CD4-positive, CD25-positive, alpha-beta regulatory T cell (primary cell): ENCODE data around the gene KCNT1. TPM values are rescaled to one million over a fixed set of nuclear protein-coding genes. Genes with fewer than 3 reads are reported as not detected.

Source experiments
- ATAC-seq, 2 donors: fragments of 150-1000 bp; cut with Tn5 transposase; one replicate each; pipeline ENCODE4 v1.10.0; 2021; ENCODE audit warnings: low read depth in 2 of 2, moderate number of reproducible peaks in 2 of 2, moderate library complexity in 1 of 2
- DNase-seq, 3 donors: peaks; one replicate each; pipeline versions ENCODE4 v3.0.0 to v3.0.0-alpha.2; 2012 to 2022; ENCODE audit warnings: mixed read lengths in 1 of 3
- H3K27ac ChIP-seq: one replicate; pipeline ENCODE4 v1.7.0; 2013; ENCODE audit warnings: mild to moderate bottlenecking, low read length; ENCODE audit not compliant: insufficient read depth, poor library complexity, severe bottlenecking
- H3K27me3 ChIP-seq: one replicate; pipeline ENCODE4 v1.7.0; 2013; ENCODE audit warnings: low read length; ENCODE audit not compliant: control insufficient read depth, insufficient read depth
- H3K36me3 ChIP-seq: one replicate; pipeline ENCODE4 v1.7.0; 2013; ENCODE audit warnings: mild to moderate bottlenecking, low read length, moderate library complexity; ENCODE audit not compliant: control insufficient read depth, insufficient read depth
- H3K4me1 ChIP-seq: 2 replicates; pipeline ENCODE4 v1.7.0; 2013; ENCODE audit warnings: mild to moderate bottlenecking, low read length; ENCODE audit not compliant: insufficient read depth, control insufficient read depth, poor library complexity, severe bottlenecking
- H3K4me3 ChIP-seq: one replicate; pipeline ENCODE4 v1.7.0; 2013; ENCODE audit warnings: low read depth, mild to moderate bottlenecking, low read length, moderate library complexity
- H3K9me3 ChIP-seq, 2 experiments: 1 replicate in 1 of 2; 2 replicates in 1 of 2; pipeline ENCODE4 v1.7.0; 2013; ENCODE audit warnings: low read length in 2 of 2, mild to moderate bottlenecking in 1 of 2, moderate library complexity in 1 of 2; ENCODE audit not compliant: control insufficient read depth in 2 of 2
- H3K27ac Mint-ChIP-seq, 3 donors: one replicate each; pipeline ENCODE4 v1.8.0; 2020 to 2022; ENCODE audit warnings: mild to moderate bottlenecking in 3 of 3, mixed read lengths in 3 of 3, moderate library complexity in 2 of 3
- H3K27me3 Mint-ChIP-seq: one replicate; pipeline ENCODE4 v1.8.0; 2022; ENCODE audit warnings: mild to moderate bottlenecking, mixed read lengths
- H3K36me3 Mint-ChIP-seq: one replicate; pipeline ENCODE4 v1.8.0; 2020; ENCODE audit warnings: mixed read lengths
- H3K4me1 Mint-ChIP-seq, 4 donors: one replicate each; pipeline ENCODE4 v1.8.0; 2020 to 2022; ENCODE audit warnings: mixed read lengths in 4 of 4, mild to moderate bottlenecking in 1 of 4
- H3K4me3 Mint-ChIP-seq, 4 donors: one replicate each; pipeline ENCODE4 v1.8.0; 2020 to 2022; ENCODE audit warnings: mild to moderate bottlenecking in 4 of 4, mixed read lengths in 4 of 4, moderate library complexity in 3 of 4
- H3K9me3 Mint-ChIP-seq, 7 donors: one replicate each; pipeline ENCODE4 v1.8.0; 2020 to 2022; ENCODE audit warnings: mixed read lengths in 7 of 7, mild to moderate bottlenecking in 3 of 7, moderate library complexity in 2 of 7
- polyA plus RNA-seq, 4 donors: library from polyadenylated mRNA; unstranded; fragments of 300-500 nt; fragmentation: Illumina TruSeq; gene quantifications; one replicate each; pipeline ENCODE4 v1.2.3, GENCODE V29; 2021
- total RNA-seq: library from RNA; stranded (reverse); gene quantifications from one replicate; pipeline ENCODE4 v1.2.3, GENCODE V29; 2022

The KCNT1 gene
- total and polyA plus RNA-seq, 5 donors from 2014 or later, result not detected

- Mint-ChIP-seq H3K4me1 (no peaks in the 10 kb centered on the region), H3K27me3 (peaks cover 10% of the 10 kb centered on the region), H3K9me3 (peaks cover 0 to 1% (median 0%) of the 10 kb centered on the region in 7 donors), H3K4me3 (no peak overlapping the region), H3K27ac (no peak overlapping the region), H3K36me3 (no peaks in the 10 kb centered on the region)
- Histone ChIP-seq H3K4me1 (no peaks in the 10 kb centered on the region), H3K4me3 (no peak overlapping the region), H3K36me3 (no peaks in the 10 kb centered on the region), H3K27ac (no peak overlapping the region), H3K27me3 (no peaks in the 10 kb centered on the region), H3K9me3 (no peaks in the 10 kb centered on the region)
- DNase-seq, result no peak
- no peak for ATAC-seq
These were observed 39.6 kb downstream of the KCNT1 start for GRCh38 chr9:135741276-135742219.

- H3K36me3 Mint-ChIP-seq, result no peaks in the 10 kb centered on the region
- no peaks in the 10 kb centered on the region for H3K27me3 ChIP-seq
- no peaks in the 10 kb centered on the region for H3K9me3 ChIP-seq
- H3K27ac Mint-ChIP-seq, result no peak overlapping the region
- no peak overlapping the region for H3K27ac ChIP-seq
- no peak for DNase-seq
- peaks cover 0 to 1% (median 0%) of the 10 kb centered on the region in 7 donors for H3K9me3 Mint-ChIP-seq
- peaks cover 10% of the 10 kb centered on the region for H3K27me3 Mint-ChIP-seq
- no peaks in the 10 kb centered on the region for H3K4me1 ChIP-seq
- H3K4me3 Mint-ChIP-seq, result no peak overlapping the region
- no peak for ATAC-seq
- H3K4me1 Mint-ChIP-seq, result no peaks in the 10 kb centered on the region
- no peak overlapping the region for H3K4me3 ChIP-seq
- no peaks in the 10 kb centered on the region for H3K36me3 ChIP-seq
These were observed 41.0 kb downstream of the KCNT1 start for GRCh38 chr9:135743021-135743420.

- H3K27me3 Mint-ChIP-seq, result peaks cover 10% of the 10 kb centered on the region
- Histone ChIP-seq H3K36me3 (no peaks in the 10 kb centered on the region), H3K27me3 (no peaks in the 10 kb centered on the region), H3K4me3 (no peak overlapping the region), H3K27ac (no peak overlapping the region), H3K9me3 (no peaks in the 10 kb centered on the region), H3K4me1 (no peaks in the 10 kb centered on the region)
- peaks cover 0 to 1% (median 0%) of the 10 kb centered on the region in 7 donors for H3K9me3 Mint-ChIP-seq
- DNase-seq (no peak), ATAC-seq (no peak)
- no peaks in the 10 kb centered on the region for H3K4me1 Mint-ChIP-seq
- H3K27ac Mint-ChIP-seq, result no peak overlapping the region
- no peak overlapping the region for H3K4me3 Mint-ChIP-seq
- no peaks in the 10 kb centered on the region for H3K36me3 Mint-ChIP-seq
These were observed 41.8 kb downstream of the KCNT1 start for GRCh38 chr9:135743546-135744332.

GRCh38 chr9:135744333-135745070 lies 42.5 kb downstream of the KCNT1 start:
- no peaks in the 10 kb centered on the region for H3K9me3 ChIP-seq
- H3K27me3 ChIP-seq, result no peaks in the 10 kb centered on the region
- H3K4me1 Mint-ChIP-seq, result no peaks in the 10 kb centered on the region
- peaks cover 10% of the 10 kb centered on the region for H3K27me3 Mint-ChIP-seq
- H3K9me3 Mint-ChIP-seq, result peaks cover 0 to 1% (median 0%) of the 10 kb centered on the region in 7 donors
- H3K4me1 ChIP-seq, result no peaks in the 10 kb centered on the region
- no peaks in the 10 kb centered on the region for H3K36me3 Mint-ChIP-seq
- no peak overlapping the region for H3K27ac Mint-ChIP-seq
- no peak for ATAC-seq
- H3K27ac ChIP-seq, result no peak overlapping the region
- H3K36me3 ChIP-seq, result no peaks in the 10 kb centered on the region
- H3K4me3 Mint-ChIP-seq, result no peak overlapping the region
- no peak for DNase-seq
- H3K4me3 ChIP-seq, result no peak overlapping the region

- H3K4me1 ChIP-seq, result no peaks in the 10 kb centered on the region
- Mint-ChIP-seq H3K4me1 (no peaks in the 10 kb centered on the region), H3K9me3 (peaks cover 0 to 1% (median 0%) of the 10 kb centered on the region in 7 donors), H3K4me3 (no peak overlapping the region), H3K27ac (no peak overlapping the region), H3K36me3 (no peaks in the 10 kb centered on the region), H3K27me3 (peaks cover 6% of the 10 kb centered on the region)
- DNase-seq, result no peak
- no peak overlapping the region for H3K4me3 ChIP-seq
- no peak overlapping the region for H3K27ac ChIP-seq
- no peaks in the 10 kb centered on the region for H3K36me3 ChIP-seq
- H3K27me3 ChIP-seq, result no peaks in the 10 kb centered on the region
- no peak for ATAC-seq
- H3K9me3 ChIP-seq, result no peaks in the 10 kb centered on the region
These were observed 43.2 kb downstream of the KCNT1 start for GRCh38 chr9:135745189-135745588.

GRCh38 chr9:135745686-135746324 lies 43.8 kb downstream of the KCNT1 start:
- Histone ChIP-seq H3K27ac (no peak overlapping the region), H3K36me3 (no peaks in the 10 kb centered on the region), H3K4me1 (no peaks in the 10 kb centered on the region), H3K9me3 (no peaks in the 10 kb centered on the region), H3K27me3 (no peaks in the 10 kb centered on the region), H3K4me3 (no peak overlapping the region)
- Mint-ChIP-seq H3K27me3 (peaks cover 5% of the 10 kb centered on the region), H3K4me1 (no peaks in the 10 kb centered on the region), H3K4me3 (no peak overlapping the region), H3K27ac (no peak overlapping the region), H3K36me3 (no peaks in the 10 kb centered on the region), H3K9me3 (peaks cover 0 to 1% (median 0%) of the 10 kb centered on the region in 7 donors)
- ATAC-seq (no peak), DNase-seq (no peak)

GRCh38 chr9:135746565-135746964 lies 44.6 kb downstream of the KCNT1 start:
- Mint-ChIP-seq H3K27me3 (peaks cover 5% of the 10 kb centered on the region), H3K4me3 (no peak overlapping the region), H3K9me3 (peaks cover 0 to 1% (median 0%) of the 10 kb centered on the region in 7 donors), H3K36me3 (no peaks in the 10 kb centered on the region), H3K4me1 (no peaks in the 10 kb centered on the region), H3K27ac (no peak overlapping the region)
- DNase-seq, result no peak
- H3K4me3 ChIP-seq, result no peak overlapping the region
- H3K9me3 ChIP-seq, result no peaks in the 10 kb centered on the region
- ATAC-seq, result no peak
- no peaks in the 10 kb centered on the region for H3K27me3 ChIP-seq
- H3K4me1 ChIP-seq, result no peaks in the 10 kb centered on the region
- no peak overlapping the region for H3K27ac ChIP-seq
- no peaks in the 10 kb centered on the region for H3K36me3 ChIP-seq
